Fibroblast of pulmonary artery (primary cell): Measurements from ENCODE around the gene PKNOX1.
"Not testable (repeated sequence)": the region's sequence is repeated elsewhere in the genome, so short reads cannot be mapped to it uniquely, and the experiment has no call there.

ENCODE experiments used
- DNase-seq: peaks from one replicate; pipeline ENCODE4 v3.0.0-alpha.2; 2010; ENCODE audit warnings: low read depth
- H3K4me3 ChIP-seq: replicated peaks from 2 replicates; pipeline ENCODE4 v1.5.1; 2011; ENCODE audit warnings: low read depth, mild to moderate bottlenecking, control low read depth, low read length, moderate library complexity
- TF ChIP-seq, protein P1 (sequence below): IDR thresholded peaks from 2 replicates; pipeline ENCODE4 v1.5.1; 2011; ENCODE audit warnings: mild to moderate bottlenecking, control low read depth, low read length, inconsistent platforms; ENCODE audit errors: missing control alignments

The PKNOX1 gene, protein sequence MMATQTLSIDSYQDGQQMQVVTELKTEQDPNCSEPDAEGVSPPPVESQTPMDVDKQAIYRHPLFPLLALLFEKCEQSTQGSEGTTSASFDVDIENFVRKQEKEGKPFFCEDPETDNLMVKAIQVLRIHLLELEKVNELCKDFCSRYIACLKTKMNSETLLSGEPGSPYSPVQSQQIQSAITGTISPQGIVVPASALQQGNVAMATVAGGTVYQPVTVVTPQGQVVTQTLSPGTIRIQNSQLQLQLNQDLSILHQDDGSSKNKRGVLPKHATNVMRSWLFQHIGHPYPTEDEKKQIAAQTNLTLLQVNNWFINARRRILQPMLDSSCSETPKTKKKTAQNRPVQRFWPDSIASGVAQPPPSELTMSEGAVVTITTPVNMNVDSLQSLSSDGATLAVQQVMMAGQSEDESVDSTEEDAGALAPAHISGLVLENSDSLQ

DNA sequence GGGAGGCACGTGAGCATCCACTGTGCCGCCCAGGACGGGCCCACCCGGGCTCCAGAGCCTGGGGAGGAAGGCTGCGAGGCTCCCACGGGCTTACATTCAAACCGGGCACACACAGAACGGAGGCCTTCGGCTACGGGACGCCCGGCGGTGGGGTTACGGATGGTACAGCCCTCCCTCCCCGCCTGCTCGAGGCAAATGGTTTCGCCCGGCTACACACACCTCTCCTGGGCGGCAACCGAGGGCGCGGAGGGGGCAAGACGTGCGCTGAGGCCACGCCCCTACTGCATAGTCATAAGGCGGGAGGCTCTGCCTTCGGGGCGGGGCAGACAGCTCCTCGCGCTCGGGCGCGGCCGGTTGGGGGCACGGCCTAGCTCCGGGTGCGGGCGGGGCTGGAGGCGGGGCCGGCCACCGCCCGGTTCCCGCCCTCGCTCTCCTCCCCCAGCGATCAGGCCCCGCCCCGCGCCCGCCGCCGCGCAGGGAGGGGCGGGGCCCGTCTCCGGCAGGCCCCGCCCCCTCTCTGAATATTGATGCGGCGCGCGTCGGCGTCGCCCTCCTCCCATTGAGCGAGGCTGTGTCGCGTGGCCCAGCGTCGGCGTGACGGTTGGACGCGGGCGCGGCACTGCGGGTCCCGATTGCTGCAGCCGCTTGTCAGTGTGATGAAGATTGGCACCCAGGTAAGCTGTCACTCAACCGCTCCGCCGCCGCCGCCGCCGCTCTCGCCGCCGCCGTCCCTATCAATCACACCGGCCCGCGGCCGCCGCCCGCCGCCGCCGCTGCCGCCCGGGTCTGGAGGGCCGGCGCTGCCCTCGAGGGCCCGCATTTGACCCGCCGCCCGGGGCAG, at the start of gene PKNOX1:
Gene PKNOX1, plus strand, starts transcription at position 572 of the 841 bp plus-strand sequence. CDS start 29,820 bp downstream, outside the sequence.
- TF ChIP-seq, protein P1, sequence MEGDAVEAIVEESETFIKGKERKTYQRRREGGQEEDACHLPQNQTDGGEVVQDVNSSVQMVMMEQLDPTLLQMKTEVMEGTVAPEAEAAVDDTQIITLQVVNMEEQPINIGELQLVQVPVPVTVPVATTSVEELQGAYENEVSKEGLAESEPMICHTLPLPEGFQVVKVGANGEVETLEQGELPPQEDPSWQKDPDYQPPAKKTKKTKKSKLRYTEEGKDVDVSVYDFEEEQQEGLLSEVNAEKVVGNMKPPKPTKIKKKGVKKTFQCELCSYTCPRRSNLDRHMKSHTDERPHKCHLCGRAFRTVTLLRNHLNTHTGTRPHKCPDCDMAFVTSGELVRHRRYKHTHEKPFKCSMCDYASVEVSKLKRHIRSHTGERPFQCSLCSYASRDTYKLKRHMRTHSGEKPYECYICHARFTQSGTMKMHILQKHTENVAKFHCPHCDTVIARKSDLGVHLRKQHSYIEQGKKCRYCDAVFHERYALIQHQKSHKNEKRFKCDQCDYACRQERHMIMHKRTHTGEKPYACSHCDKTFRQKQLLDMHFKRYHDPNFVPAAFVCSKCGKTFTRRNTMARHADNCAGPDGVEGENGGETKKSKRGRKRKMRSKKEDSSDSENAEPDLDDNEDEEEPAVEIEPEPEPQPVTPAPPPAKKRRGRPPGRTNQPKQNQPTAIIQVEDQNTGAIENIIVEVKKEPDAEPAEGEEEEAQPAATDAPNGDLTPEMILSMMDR, result no peak
- peak within 1 kb of the TSS; percentile 90 for H3K4me3 ChIP-seq
- DNase-seq, result peak; percentile 99

DNA sequence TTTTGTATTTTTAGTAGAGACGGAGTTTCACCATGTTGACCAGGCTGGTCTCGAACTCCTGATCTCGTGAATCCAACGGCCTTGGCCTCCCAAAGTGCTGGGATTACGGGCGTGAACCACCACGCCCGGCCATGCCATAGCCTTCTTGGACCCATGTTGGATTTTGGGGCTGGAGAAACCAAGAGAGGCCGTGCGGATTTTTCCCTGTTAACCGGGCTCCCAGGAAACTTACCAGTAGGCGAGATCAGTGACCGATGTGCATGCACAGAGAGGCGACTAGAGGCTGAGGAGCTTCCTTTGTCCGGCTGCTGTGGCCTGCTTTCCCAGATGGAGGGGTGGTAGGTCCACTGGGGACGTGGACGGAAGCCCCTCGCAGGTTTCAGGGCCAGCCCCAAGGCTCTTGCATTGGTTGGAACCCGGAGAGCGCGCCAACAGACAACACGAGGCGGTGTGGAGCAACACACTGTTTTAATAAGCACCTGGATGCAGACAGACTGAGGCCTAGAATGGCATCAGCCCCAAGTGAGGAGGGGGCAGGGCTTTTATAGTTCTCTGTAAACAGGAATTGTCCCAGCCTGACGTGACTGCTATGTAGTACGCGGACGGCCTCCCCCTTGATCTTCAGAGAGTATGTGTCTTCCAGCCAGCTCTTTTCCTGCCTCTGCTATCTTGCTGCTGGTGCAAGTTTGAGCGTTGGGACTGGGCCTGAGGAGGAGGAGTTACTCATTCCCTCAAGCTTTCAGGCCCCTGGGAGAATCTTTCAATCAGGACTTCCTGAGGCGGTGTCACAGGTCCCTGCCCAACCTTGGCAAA, 49.0 kb upstream of the PKNOX1 start, which contains the start of gene ERVH48-1:
Gene ERVH48-1, minus strand, starts transcription at position 517 of the 813 bp plus-strand sequence. CDS start 6,624 bp downstream, outside the sequence.
- DNase-seq, result peak; percentile 9
- TF ChIP-seq, protein P1, result no peak

DNA sequence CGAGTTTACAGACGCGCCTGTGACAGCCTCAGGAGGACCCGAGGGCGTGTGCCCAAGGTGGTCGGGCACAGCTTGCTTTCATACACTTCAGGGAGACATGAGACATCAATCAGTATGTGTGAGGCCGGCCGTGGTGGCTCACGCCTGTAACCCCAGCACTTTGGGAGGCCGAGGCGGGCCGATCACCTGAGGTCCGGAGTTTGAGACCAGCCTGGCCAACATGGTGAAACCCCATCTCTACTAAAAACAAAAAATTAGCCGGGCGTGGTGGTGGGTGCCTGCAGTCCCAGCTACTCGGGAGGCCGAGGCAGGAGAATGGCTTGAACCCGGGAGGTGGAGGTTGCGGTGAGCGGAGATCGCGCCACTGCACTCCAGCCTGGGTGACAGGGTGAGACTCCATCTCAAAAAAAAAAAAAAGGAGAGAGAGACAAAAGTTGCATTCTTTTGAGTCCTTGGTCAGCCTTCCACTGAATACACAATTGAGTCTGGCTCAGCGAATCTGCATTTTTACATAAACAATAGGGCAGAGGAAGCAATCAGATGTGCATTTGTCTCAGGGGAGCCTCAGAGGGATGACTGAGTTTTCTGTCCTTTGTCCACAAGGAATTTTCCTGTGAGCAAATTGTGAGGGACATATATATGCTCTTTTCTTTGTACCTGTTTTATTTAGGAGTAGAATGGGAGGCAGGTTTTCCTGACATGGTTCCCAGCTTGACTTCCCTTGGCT, 46.7 kb upstream of the PKNOX1 start:
- DNase-seq, H3K4me3 ChIP-seq: not testable (repeated sequence)

More for the DNA sequence above, 49.0 kb upstream of the PKNOX1 start, which contains the start of gene ERVH48-1:
- H3K4me3 ChIP-seq, result no peak within 1 kb of the TSS

DNA sequence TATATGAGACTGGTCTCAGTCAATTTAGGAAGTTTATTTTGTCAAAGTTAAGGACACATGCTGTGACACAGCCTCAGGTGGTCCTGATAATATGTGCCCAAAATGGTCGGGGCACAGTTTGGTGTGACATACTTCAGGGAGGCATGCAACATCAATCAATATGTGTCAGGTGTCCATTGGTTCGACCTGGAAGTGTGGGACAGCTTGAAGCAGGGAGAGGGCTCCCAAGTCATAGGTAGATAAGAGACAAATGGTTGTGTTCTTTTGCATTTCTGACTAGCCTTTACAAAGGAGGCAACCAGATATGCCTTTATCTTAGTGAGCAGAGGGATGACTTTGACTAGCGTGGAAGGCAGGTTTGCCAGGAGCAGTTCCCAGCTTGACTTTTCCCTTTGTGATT, 44.4 kb upstream of the PKNOX1 start:
- DNase-seq, result no peak
- TF ChIP-seq, protein P1, result no peak
- no peak overlapping the region for H3K4me3 ChIP-seq

DNA sequence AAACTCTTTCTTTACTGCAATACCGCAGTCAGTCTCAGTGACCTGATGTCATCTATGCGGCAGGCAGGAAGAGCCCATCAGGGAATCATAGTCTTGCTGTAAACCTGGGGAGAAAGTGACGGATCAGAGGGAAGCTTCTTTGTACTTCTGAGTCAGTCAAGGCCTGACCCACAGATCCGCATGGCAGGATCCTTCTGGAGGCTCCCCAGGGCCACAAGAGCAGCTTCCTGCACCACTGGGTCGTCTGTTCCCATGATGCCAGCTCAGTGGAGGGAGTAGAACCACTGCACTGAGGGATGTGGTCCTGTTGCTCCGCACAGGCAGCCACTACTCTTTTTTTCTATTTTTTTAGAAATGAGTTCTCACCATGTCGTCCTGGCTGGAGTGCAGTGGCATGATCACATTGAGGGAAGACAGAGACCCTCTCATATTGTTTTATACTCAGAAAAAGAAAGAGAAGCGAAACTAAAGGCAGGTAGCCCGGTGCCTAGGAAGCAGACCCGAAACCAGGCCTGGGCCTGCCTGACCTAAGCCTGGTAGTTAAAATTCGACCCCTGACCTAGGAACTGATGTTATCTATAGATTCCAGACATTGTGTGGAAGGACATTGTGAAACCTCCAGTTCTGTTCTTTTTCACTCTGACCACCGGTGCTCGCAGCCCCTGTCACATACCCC, 42.7 kb upstream of the PKNOX1 start:
- no peak for DNase-seq
- TF ChIP-seq, protein P1, result no peak
- no peak overlapping the region for H3K4me3 ChIP-seq

DNA sequence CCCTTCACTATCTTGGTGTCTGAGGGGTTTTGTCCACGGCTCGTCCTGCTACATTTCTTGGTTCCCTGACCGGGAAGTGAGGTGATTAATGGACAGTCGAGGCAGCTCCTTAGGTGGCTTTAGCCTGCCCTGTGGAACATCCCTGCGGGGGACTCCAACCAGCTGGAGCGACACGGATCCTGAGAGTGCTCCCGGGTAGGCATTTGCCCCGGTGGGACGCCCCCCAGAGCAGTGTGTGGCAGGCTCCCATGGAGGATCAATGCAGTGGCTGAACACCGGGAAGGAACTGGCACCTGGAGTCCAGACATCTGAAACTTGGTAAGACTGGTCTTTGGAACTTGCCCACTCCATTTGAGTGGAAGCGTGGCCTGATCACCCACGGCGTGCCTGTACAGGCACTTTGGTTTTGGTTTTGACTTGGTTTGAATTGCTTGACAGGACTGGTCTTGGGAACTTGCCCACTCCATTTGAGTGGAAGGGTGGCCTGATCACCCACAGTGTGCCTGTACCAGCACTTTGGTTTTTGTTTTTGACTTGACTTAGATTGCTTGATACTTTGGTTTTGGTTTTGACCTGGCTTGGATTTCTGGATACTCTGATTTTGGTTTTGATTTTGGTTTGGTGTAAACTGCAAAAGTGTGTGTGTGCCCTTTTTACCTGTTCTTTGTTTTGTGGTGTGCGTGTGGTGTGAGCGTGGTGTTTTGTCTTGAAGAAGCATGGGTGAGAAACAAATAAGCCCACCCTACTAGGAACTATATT, 41.8 kb upstream of the PKNOX1 start:
- not testable (repeated sequence) for DNase-seq, H3K4me3 ChIP-seq

DNA sequence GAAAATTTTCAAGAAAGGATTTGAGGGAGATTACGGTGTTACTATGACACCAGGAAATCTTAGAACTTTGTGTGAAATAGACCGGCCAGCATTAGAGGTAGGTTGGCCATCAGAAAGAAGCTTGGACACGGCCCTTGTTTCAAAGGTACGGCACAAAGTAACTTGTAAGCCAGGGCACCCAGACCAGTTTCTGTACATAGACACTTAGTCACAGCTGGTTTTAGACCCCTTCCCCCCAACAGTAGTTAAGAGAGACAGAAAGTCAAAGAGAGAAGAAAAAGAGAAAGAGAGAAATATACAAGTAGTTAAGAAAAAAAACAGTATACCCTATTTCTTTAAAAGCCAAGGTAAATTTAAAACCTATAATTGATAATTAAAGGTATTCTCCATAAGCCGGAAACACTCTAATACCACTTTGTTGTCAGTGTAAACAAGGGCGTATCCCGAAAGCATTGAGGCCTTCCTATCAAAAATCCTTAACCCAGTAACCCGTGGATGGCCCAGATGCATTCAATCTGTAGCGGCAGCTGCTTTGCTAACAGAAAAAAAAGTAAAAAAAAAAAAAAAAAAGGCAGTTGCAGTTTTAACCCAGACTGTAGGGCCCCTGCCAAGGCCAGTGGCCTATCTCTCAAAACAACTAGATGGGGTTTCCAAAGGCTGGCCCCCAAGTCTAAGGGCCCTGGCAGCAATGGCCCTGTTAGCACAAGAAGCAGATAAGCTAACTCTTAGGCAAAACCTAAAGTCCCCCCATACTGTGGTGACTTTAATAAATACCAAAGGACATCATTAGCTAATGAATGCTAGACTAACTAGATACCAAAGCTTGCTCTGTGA, 41.0 kb upstream of the PKNOX1 start:
- H3K4me3 ChIP-seq, DNase-seq: not testable (repeated sequence)

DNA sequence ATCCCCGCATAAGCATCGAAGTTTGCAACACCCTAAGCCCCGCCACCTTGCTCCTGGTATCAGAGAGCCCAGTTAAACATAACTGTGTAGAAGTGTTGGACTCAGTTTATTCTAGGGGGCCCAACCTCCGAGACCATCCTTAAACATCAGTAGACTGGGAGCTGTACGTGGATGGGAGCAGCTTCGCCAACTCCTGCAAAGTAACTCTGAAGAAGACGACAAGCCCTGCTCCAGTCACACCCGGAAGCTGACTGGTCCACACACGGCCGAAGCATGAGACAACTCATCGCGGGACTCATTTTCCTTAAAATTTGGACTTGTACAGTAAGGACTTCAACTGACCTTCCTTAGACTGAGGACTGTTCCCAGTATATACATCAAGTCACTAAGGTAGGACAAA, 40.4 kb upstream of the PKNOX1 start:
- not testable (repeated sequence) for H3K4me3 ChIP-seq

DNA sequence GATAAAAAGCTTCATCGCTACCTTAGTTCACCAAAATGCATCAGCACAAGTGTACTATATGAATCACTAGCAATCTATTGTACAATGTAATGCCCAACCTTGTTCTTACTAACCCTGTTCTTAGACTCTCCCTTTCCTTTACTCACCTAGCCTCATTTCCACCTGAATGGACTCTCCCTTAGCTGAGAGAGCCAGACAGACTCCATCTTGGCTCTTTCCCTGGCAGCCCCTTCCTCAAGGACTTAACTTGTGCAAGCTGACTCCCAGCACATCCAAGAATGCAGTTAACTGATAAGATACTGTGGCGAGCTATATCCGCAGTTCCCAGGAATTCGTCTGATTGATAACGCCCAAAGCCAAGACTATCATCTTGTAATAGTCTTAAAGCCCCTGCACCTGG, 38.0 kb upstream of the PKNOX1 start:
- peak; percentile 10 for DNase-seq
- not testable (repeated sequence) for H3K4me3 ChIP-seq

More for the DNA sequence above, 40.4 kb upstream of the PKNOX1 start:
- DNase-seq, result not testable (repeated sequence)
